ENCODE data around the gene MYO16. TPM values are rescaled to one million over a fixed set of nuclear protein-coding genes. Genes with fewer than 3 reads are reported as not detected.
"Not testable (repeated sequence)": the region's sequence is repeated elsewhere in the genome, so short reads cannot be mapped to it uniquely, and the experiment has no call there.

Gene MYO16
- total and polyA plus RNA-seq, 12 donors = 0.29 to 5.9 (median 1.4) TPM

- Histone ChIP-seq H3K9me3 (no peaks in the 10 kb centered on the region), H3K27ac (no peak overlapping the region), H3K4me1 (no peaks in the 10 kb centered on the region), H3K36me3 (no peaks in the 10 kb centered on the region), H3K27me3 (no peaks in the 10 kb centered on the region), H3K4me3 (no peak overlapping the region)
- 87 to 92% methylated on average over 4 of the region's 4 CpGs for WGBS, 2 donors
- ATAC-seq (no peak), DNase-seq (no peak)
- intact Hi-C loops (cut with DNase I) = no loop called here
- no peak for TF ChIP-seq CTCF (IDR thresholded peaks at IDR 0.05)
These were observed 583.2 kb downstream of the MYO16 start for GRCh38 chr13:109212650-109213049.

DNA sequence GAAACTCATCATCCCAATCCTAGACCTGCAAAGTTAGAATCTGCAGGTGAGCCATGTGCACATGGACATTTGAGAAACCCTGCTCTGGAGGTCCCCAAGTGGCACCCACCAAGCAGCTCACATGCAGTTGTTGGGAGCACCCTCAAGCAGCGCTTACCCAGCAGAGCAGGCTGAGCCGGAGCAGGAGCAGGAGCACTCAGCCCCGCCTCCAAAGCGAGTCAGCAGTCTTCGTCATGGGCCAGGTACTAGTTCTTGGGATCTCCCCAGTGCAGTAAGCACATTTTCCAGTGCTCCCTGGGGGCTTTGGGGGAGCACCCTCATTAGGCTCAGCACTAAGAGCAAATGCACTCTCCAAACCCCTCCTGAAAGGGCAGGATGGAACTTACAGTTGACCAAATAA lies 584.3 kb downstream of the MYO16 start:
- ATAC-seq (no peak), DNase-seq (no peak)
- 83 to 86% methylated on average over 5 of the region's 5 CpGs for WGBS, 2 donors

DNA sequence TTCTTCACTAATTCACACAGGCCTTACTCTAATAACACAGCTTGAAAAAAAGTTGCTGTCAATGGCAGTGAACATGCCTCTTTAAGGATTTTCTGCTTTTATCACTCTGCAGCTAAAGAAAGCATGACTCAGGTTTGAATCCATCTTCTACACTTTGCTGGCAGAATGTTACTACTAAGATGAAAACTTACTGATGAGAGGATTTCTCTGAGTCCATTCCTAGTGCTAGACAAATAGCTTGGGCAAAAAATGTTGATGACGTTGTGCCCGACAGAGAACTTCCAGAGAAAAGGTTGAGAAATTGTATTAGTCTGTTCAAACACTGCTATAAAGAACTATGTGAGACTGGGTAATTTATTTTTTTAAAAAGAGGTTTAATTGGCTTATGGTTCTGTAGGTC lies 585.0 kb downstream of the MYO16 start:
- ATAC-seq (no peak), DNase-seq (no peak)
- Histone ChIP-seq H3K36me3 (no peaks in the 10 kb centered on the region), H3K27me3 (no peaks in the 10 kb centered on the region), H3K4me3 (no peak overlapping the region), H3K9me3 (no peaks in the 10 kb centered on the region), H3K4me1 (no peaks in the 10 kb centered on the region), H3K27ac (no peak overlapping the region)
- 90 to 93% methylated on average over 2 of the region's 2 CpGs for WGBS, 2 donors
- no peak for TF ChIP-seq CTCF (IDR thresholded peaks at IDR 0.05)
- intact Hi-C loops (cut with DNase I) = no loop called here

More for the DNA sequence above, 584.3 kb downstream of the MYO16 start:
- intact Hi-C loops (cut with DNase I) = no loop called here
- no peak overlapping the region for H3K4me3 ChIP-seq
- H3K36me3 ChIP-seq = no peaks in the 10 kb centered on the region
- no peak overlapping the region for H3K27ac ChIP-seq
- TF ChIP-seq CTCF (IDR thresholded peaks at IDR 0.05) = no peak
- no peaks in the 10 kb centered on the region for H3K27me3 ChIP-seq
- no peaks in the 10 kb centered on the region for H3K9me3 ChIP-seq
- no peaks in the 10 kb centered on the region for H3K4me1 ChIP-seq

DNA sequence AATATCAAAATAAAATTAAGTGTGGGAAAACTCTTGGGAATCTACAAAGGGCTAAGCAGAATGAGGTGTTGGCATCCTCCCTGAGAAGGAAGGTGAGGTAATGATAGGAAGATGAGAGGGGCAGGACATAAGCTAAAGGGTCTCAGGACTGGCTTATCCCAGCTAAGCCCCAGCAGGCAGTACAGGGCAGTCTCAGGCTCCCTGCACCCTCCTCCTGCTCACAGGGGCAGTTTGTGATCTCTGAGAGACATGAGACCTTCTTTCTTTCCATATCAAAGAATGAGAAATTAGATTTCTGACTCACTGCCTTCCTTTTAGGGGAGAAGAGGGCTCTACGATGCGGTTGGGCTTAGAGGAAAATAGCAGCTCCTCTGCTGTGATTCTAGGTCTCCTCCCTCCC lies 586.0 kb downstream of the MYO16 start:
- H3K4me3 ChIP-seq = no peak overlapping the region

GRCh38 chr13:109217510-109217909 lies 588.1 kb downstream of the MYO16 start:
- H3K27me3 ChIP-seq; DNase-seq; ATAC-seq; H3K9me3 ChIP-seq; H3K36me3 ChIP-seq; H3K4me3 ChIP-seq; intact Hi-C loops (cut with DNase I); H3K4me1 ChIP-seq; H3K27ac ChIP-seq: not testable (repeated sequence)
- WGBS, 2 donors = 66% methylated on average over 2 of the region's 2 CpGs

More for the DNA sequence above, 586.0 kb downstream of the MYO16 start:
- 61 to 87% methylated on average over 2 of the region's 2 CpGs for WGBS, 2 donors
- ATAC-seq (no peak), DNase-seq (no peak)
- no peak for TF ChIP-seq CTCF (IDR thresholded peaks at IDR 0.05)
- H3K27ac ChIP-seq = no peak overlapping the region
- no peaks in the 10 kb centered on the region for H3K9me3 ChIP-seq
- no peaks in the 10 kb centered on the region for H3K4me1 ChIP-seq
- H3K27me3 ChIP-seq = no peaks in the 10 kb centered on the region
- H3K36me3 ChIP-seq = no peaks in the 10 kb centered on the region
- intact Hi-C loops (cut with DNase I) = no loop called here
